ENCODE data around the gene MTCH1. TPM values are rescaled to one million over a fixed set of nuclear protein-coding genes. Genes with fewer than 3 reads are reported as not detected.
"Not testable (repeated sequence)": the region's sequence is repeated elsewhere in the genome, so short reads cannot be mapped to it uniquely, and the experiment has no call there.

The MTCH1 gene
- total RNA-seq, 4 donors from 2014 or later = 111 to 172 (median 146) TPM

DNA sequence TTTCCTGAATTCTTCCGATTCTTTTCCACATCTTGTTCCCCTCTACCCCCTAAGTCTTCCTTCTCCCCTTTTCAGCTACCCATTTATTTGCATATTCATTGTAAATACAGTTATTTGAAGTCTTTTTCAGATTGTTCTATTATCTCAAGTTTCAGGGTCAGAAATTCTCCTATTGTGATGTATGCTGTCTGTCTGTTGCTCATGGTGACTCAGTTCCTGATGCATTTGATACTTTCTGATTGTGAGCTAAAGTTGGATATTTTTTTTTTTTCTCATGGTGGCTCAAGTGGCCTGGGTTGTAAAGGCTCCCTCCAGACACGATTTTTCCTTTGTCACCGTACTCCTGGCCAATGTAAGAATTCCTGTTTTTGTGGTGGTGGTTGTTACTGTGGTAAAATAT, 36.4 kb downstream of the MTCH1 start:
- no peaks in the 10 kb centered on the region for H3K9me3 ChIP-seq
- H3K27me3 ChIP-seq = no peaks in the 10 kb centered on the region
- intact Hi-C loops (cut with DNase I; ENCODE audit: low total_unique reads) = no loop called here
- no peak for DNase-seq
- TF ChIP-seq, protein P1, sequence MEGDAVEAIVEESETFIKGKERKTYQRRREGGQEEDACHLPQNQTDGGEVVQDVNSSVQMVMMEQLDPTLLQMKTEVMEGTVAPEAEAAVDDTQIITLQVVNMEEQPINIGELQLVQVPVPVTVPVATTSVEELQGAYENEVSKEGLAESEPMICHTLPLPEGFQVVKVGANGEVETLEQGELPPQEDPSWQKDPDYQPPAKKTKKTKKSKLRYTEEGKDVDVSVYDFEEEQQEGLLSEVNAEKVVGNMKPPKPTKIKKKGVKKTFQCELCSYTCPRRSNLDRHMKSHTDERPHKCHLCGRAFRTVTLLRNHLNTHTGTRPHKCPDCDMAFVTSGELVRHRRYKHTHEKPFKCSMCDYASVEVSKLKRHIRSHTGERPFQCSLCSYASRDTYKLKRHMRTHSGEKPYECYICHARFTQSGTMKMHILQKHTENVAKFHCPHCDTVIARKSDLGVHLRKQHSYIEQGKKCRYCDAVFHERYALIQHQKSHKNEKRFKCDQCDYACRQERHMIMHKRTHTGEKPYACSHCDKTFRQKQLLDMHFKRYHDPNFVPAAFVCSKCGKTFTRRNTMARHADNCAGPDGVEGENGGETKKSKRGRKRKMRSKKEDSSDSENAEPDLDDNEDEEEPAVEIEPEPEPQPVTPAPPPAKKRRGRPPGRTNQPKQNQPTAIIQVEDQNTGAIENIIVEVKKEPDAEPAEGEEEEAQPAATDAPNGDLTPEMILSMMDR (IDR thresholded peaks at IDR 0.05) = no peak
- TF ChIP-seq POLR2A (IDR thresholded peaks at IDR 0.05) = no peak
- H3K36me3 ChIP-seq = no peaks in the 10 kb centered on the region
- no peak overlapping the region for H3K4me3 ChIP-seq
- no peaks in the 10 kb centered on the region for H3K4me1 ChIP-seq
- H3K27ac ChIP-seq = no peak overlapping the region

DNA sequence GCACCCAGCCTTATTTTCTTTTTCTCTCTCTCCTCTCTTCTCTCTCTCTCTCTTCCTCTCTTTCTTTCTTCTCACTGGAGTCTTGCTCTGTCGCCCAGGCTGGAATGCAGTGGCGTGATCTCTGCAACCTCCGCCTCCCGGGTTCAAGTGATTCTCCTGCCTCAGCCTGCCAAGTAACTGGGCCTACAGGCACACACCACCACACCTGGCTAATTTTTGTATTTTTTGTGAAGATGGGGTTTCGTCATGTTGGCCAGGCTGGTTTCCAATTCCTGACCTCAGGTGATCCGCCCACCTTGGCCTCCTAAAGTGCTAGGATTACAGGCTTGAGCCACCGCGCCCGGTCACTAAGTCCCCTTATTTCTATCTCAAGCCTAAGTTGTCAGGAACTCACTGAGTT, 36.9 kb downstream of the MTCH1 start:
- H3K4me1 ChIP-seq; H3K27ac ChIP-seq; H3K4me3 ChIP-seq; H3K27me3 ChIP-seq; H3K9me3 ChIP-seq; DNase-seq; H3K36me3 ChIP-seq; intact Hi-C loops (cut with DNase I; ENCODE audit: low total_unique reads): not testable (repeated sequence)

DNA sequence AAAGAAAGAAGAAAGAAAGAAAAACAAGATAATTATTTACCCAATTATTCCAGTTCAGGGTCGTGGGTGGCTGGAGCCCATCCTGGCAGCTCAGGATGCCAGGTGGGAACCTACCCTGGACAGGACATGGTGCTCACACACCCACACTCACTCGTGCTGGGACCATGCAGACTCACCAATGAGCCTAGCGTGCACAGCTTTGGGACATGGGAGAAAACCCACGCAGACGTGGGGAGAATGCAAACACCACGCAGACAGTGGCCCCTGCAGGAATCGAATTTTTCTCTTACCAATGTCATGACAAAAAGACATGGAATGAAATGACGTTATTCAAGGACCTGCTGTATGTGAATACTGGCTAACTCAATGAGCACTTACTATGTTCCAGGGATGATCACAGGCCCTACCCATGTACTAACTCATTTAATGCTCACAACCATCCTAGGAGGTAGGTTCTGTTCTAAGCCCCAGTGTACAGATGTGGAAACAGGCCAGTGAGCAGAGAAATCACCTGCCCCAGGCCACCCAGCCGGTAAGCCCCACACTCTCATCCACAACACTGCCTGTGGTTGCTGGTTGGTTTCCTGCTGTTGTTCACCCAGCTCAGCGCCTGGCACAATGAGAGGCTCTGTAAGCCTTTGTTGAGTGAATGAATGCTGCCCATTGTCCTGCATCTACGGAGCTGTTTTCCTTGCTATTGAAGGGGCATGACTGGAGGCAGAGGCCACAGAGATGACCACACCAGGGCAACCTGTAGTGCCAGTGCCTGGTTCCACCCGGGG, 38.2 kb downstream of the MTCH1 start:
- Histone ChIP-seq H3K36me3 (no peaks in the 10 kb centered on the region), H3K27me3 (no peaks in the 10 kb centered on the region), H3K4me1 (no peaks in the 10 kb centered on the region), H3K4me3 (no peak overlapping the region), H3K9me3 (no peaks in the 10 kb centered on the region), H3K27ac (no peak overlapping the region)
- intact Hi-C loops (cut with DNase I; ENCODE audit: low total_unique reads) = no loop called here
- DNase-seq = no peak
- TF ChIP-seq POLR2A (IDR thresholded peaks at IDR 0.05) = no peak

DNA sequence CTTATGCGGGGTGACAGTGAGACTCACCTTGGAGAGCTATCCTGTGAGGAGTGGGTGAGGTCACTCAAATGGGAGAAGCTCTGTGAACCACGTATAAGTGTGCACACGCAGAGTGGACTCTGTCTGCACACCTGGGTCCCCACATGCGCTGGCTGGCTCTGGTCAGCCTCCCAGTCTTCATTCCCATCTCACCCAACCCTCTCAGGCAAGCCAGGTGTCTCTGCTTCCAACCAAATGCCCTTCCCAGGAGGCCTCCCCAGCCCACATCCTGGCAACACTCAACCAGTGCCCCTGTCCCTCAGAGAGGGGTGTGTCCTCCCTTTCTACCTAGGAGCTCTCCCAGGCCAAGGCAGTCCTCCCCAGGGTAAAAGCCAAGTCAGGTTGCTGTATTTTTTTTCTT, 39.5 kb downstream of the MTCH1 start:
- Histone ChIP-seq H3K27ac (no peak overlapping the region), H3K27me3 (no peaks in the 10 kb centered on the region), H3K4me3 (no peak overlapping the region), H3K9me3 (no peaks in the 10 kb centered on the region), H3K36me3 (no peaks in the 10 kb centered on the region), H3K4me1 (no peaks in the 10 kb centered on the region)
- TF ChIP-seq, protein P1 (IDR thresholded peaks at IDR 0.05) = no peak
- TF ChIP-seq POLR2A (IDR thresholded peaks at IDR 0.05) = no peak
- DNase-seq = no peak
- intact Hi-C loops (cut with DNase I; ENCODE audit: low total_unique reads) = no loop called here

DNA sequence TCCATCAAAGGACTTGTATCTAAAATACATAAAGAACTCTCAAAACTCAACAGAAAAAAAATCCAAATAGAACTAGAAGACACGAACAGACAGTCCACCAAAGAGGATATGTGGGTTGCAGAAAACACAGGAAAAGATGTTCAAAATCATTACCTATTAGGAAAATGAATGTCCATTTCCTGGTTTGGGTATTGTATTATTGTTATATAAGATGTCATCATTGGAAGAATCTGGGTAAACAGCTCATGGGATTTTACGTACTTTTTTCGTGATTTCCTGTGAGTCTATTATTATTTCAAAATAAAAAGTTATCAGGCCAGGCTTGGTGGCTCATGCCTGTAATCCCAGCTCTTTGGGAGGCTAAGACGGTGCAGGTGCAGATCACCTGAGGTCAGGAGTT, 40.7 kb downstream of the MTCH1 start:
- no peaks in the 10 kb centered on the region for H3K36me3 ChIP-seq
- no peak for TF ChIP-seq POLR2A (IDR thresholded peaks at IDR 0.05)
- TF ChIP-seq, protein P1 (IDR thresholded peaks at IDR 0.05) = no peak
- H3K27ac ChIP-seq = no peak overlapping the region
- H3K4me1 ChIP-seq = no peaks in the 10 kb centered on the region
- H3K27me3 ChIP-seq = no peaks in the 10 kb centered on the region
- no peaks in the 10 kb centered on the region for H3K9me3 ChIP-seq
- no peak for DNase-seq
- intact Hi-C loops (cut with DNase I; ENCODE audit: low total_unique reads) = no loop called here
- H3K4me3 ChIP-seq = no peak overlapping the region

DNA sequence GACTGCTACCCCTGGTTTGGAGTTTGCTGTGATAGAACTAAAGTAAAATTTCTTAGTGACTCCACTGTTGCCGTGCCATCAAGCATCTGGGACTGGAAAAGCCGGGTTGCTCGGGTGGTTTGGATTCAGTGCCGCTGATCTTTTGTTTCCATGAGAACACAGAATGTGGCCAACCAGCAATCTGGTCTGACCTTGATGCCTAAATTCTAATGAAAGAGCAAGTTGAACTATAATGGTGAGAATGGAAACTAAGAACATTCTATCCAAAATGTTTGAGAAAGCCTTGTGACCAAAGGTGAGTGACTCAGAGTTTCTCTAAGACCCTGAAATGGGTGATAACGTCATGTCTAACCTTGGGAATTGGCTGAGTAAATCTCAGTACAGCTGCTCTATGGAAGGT, 41.3 kb downstream of the MTCH1 start:
- H3K36me3 ChIP-seq = no peaks in the 10 kb centered on the region
- no peak overlapping the region for H3K27ac ChIP-seq
- H3K27me3 ChIP-seq = no peaks in the 10 kb centered on the region
- intact Hi-C loops (cut with DNase I; ENCODE audit: low total_unique reads) = no loop called here
- H3K9me3 ChIP-seq = no peaks in the 10 kb centered on the region
- TF ChIP-seq POLR2A (IDR thresholded peaks at IDR 0.05) = no peak
- TF ChIP-seq, protein P1 (IDR thresholded peaks at IDR 0.05) = no peak
- no peak for DNase-seq
- no peak overlapping the region for H3K4me3 ChIP-seq
- H3K4me1 ChIP-seq = no peaks in the 10 kb centered on the region

DNA sequence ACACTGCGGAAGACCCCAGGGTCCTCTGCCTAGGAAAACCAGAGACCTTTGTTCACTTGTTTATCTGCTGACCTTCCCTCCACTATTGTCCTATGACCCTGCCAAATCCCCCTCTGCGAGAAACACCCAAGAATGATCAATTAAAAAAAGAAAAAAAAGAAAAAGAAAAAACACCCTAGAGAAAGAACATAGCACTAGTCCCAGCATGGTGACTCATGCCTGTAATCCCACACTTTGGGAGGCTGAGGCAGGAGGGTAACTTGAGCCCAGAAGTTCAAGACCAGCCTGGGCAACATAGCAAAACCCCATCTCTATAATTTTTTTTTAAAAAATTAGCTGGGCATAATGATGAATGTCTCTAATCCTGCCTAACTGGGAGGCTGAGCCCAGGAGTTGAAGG, 43.7 kb downstream of the MTCH1 start:
- H3K4me1 ChIP-seq; H3K4me3 ChIP-seq; DNase-seq; H3K27ac ChIP-seq; intact Hi-C loops (cut with DNase I; ENCODE audit: low total_unique reads); H3K9me3 ChIP-seq; H3K36me3 ChIP-seq; H3K27me3 ChIP-seq: not testable (repeated sequence)

DNA sequence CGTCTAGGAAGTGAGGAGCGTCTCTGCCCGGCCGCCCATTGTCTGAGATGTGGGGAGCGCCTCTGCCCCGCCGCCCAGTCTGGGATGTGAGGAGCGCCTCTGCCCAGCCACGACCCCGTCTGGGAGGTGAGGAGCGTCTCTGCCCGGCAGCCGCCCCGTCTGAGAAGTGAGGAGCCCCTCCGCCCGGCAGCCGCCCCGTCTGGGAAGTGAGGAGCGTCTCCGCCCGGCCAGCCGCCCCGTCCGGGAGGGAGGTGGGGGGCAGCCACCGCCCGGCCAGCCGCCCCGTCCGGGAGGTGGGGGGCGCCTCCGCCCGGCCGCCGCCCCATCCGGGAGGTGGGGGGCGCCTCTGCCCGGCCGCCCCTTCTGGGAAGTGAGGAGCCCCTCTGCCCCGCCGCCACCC, 44.4 kb downstream of the MTCH1 start:
- DNase-seq; H3K9me3 ChIP-seq; intact Hi-C loops (cut with DNase I; ENCODE audit: low total_unique reads); H3K27me3 ChIP-seq; H3K4me3 ChIP-seq; H3K27ac ChIP-seq; H3K4me1 ChIP-seq; H3K36me3 ChIP-seq: not testable (repeated sequence)
